ENCODE data around the gene CEP19.

The CEP19 gene

DNA sequence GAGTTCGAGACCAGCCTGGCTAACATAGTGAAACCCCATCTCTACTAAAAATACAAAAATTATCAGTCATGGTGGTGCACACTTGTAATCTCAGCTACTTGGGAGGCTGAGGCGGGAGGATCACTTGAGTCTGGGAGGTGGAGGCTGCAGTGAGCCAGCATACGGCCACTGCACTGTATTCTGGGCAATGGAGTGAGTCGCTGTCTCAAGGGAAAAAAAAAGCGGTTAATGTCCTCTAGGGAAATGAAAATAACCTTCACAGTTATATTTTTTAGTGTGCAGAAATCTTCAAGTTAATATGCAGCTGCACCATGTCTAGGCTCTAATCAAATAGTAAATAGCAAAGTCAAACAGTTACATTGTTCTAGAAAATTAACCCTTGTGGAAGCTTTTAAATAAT, 14.8 kb downstream of the CEP19 start:
- TF ChIP-seq, protein P1, sequence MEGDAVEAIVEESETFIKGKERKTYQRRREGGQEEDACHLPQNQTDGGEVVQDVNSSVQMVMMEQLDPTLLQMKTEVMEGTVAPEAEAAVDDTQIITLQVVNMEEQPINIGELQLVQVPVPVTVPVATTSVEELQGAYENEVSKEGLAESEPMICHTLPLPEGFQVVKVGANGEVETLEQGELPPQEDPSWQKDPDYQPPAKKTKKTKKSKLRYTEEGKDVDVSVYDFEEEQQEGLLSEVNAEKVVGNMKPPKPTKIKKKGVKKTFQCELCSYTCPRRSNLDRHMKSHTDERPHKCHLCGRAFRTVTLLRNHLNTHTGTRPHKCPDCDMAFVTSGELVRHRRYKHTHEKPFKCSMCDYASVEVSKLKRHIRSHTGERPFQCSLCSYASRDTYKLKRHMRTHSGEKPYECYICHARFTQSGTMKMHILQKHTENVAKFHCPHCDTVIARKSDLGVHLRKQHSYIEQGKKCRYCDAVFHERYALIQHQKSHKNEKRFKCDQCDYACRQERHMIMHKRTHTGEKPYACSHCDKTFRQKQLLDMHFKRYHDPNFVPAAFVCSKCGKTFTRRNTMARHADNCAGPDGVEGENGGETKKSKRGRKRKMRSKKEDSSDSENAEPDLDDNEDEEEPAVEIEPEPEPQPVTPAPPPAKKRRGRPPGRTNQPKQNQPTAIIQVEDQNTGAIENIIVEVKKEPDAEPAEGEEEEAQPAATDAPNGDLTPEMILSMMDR (IDR thresholded peaks at IDR 0.05; ENCODE audit: insufficient read depth, low read length, missing control alignments), result no peak
- POLR2A ChIA-PET, result no interaction called here
- CTCF ChIA-PET, result interaction anchor here (1.2 to 2.0 kb wide), 3 partner anchors 11 to 88 kb away, joined by 3 to 7 read pairs (median 6); no protein-coding TSS in a partner anchor
- no peak overlapping the region for H3K4me3 ChIP-seq (ENCODE audit: low read depth, low read length)
- no peak for DNase-seq (ENCODE audit: low read depth, low spot score)

DNA sequence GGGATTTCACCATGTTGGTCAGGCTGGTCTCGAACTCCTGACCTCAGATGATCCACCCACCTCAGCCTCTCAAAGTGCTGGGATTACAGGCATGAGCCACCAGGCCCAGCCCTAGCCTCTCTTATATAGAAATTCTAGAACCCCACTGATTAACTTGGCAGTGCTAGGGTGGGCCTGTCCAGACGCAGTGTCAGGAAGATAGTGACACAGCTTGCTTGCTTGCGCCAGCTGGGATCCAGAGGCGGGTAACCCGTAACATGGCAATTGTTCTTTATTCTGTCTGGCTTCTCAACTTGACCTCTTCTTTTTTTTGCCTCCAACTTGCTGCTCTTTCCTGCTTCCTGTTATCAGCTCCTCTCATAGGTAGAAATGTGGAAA, 16.2 kb downstream of the CEP19 start:
- CTCF ChIA-PET, result interaction anchor here (1.1 to 2.0 kb wide), 5 partner anchors 9 to 158 kb away, joined by 3 to 7 read pairs (median 4); no protein-coding TSS in a partner anchor
- H3K4me3 ChIP-seq (ENCODE audit: low read depth, low read length), result no peak overlapping the region
- POLR2A ChIA-PET, result interaction anchor here (0.5 kb wide), 1 partner anchor 88 kb away, joined by 3 read pairs; no protein-coding TSS in a partner anchor
- TF ChIP-seq, protein P1 (IDR thresholded peaks at IDR 0.05; ENCODE audit: insufficient read depth, low read length, missing control alignments), result no peak
- no peak for DNase-seq (ENCODE audit: low read depth, low spot score)

DNA sequence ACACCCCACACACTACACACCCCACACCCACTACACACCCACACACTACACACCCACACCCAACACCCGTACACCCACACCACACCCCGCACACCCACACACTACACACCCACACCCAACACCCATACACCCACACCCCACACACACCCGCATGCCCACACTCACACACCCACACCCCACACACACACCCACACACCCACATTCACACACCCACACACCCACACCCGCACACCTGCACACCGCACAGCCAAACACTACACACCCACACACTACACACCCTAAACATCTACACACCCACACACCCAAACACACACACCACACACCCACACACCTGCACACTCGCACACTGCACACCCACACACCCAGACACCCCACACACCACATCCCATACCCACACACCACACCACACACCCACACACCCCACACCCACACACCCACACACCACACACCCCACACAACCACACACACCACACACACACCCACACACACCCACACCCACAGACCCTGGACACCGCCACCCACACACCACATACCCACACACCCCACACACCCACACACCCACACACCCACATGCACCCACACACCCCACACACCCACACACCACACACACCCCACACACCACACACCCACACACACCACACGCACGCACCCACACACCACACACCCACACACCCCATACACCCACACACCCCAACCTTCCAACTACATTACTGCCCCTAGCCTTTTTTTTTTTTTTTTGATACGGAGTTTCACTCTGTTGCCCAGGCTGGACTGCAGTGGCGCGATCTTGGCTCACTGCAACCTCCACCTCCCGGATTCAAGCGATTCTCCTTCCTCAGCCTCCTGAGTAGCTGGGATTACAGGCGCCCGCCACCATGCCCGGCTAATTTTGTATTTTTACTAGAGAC, 16.9 kb downstream of the CEP19 start:
- no peak for DNase-seq (ENCODE audit: low read depth, low spot score)
- ChIA-PET CTCF (interaction anchor here (1.1 to 2.0 kb wide), 4 partner anchors 8 to 86 kb away, joined by 3 to 7 read pairs (median 4); no protein-coding TSS in a partner anchor), POLR2A (interaction anchor here (0.5 kb wide), 1 partner anchor 89 kb away, joined by 3 read pairs; no protein-coding TSS in a partner anchor)
- H3K4me3 ChIP-seq (ENCODE audit: low read depth, low read length), result no peak overlapping the region
- TF ChIP-seq, protein P1 (IDR thresholded peaks at IDR 0.05; ENCODE audit: insufficient read depth, low read length, missing control alignments), result no peak

DNA sequence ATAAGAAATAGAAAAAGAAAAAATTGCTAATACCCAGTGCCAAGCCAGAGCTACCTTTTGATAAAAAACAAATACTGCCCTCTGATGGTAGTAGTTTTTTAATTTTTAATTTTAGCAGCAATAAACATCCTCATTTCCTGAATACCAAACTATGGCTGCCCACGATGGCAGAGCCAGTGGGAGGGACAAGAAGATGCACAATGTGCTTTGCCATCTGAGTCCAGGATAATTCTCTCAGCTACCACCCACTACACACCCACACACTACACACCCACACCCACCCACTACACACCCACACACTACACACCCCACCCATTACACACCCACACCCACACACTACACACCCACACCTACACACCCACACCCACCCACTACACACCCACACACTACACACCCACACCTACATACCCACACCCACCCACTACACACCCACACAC, 17.8 kb downstream of the CEP19 start:
- CTCF ChIA-PET, result interaction anchor here (0.6 to 11.5 kb wide), 9 partner anchors 9 to 165 kb away, joined by 3 to 421 read pairs (median 3); no protein-coding TSS in a partner anchor
- POLR2A ChIA-PET, result no interaction called here
- no peak overlapping the region for H3K4me3 ChIP-seq (ENCODE audit: low read depth, low read length)
- DNase-seq (ENCODE audit: low read depth, low spot score), result no peak
- TF ChIP-seq, protein P1 (IDR thresholded peaks at IDR 0.05; ENCODE audit: insufficient read depth, low read length, missing control alignments), result no peak

DNA sequence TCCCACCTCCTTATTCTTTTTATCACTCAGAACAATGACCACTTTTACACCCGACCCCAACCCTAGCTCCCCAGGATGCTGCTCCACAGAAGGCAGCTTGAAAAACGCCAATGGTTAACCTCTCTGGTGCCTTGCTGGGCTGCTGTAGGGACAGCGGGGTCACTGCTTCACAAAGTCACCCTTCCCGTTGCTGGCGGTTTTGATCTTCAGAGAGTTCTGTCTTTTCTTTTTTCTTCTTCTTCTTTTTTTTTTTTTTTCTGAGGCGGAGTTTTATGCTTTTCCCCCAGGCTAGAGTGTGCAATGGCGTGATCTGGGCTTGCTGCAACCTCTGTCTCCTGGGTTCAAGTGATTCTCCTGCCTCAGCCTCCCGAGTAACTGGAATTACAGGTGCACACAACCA, 20.7 kb downstream of the CEP19 start:
- H3K4me3 ChIP-seq (ENCODE audit: low read depth, low read length), result no peak overlapping the region
- POLR2A ChIA-PET, result no interaction called here
- TF ChIP-seq, protein P1 (IDR thresholded peaks at IDR 0.05; ENCODE audit: insufficient read depth, low read length, missing control alignments), result no peak
- CTCF ChIA-PET, result interaction anchor here (0.7 to 11.5 kb wide), 2 partner anchors 83 to 161 kb away, joined by 3 to 421 read pairs; no protein-coding TSS in a partner anchor
- no peak for DNase-seq (ENCODE audit: low read depth, low spot score)

Measured in AG04449 (cell line).